RPMI8226 (cell line): ENCODE measurements around the gene PKHD1.
A peak's percentile ranks its signal among the peaks of the same experiment; 100 is the strongest.

Experiments used
- DNase-seq: peaks from one replicate; pipeline ENCODE4 v3.0.0-alpha.2; 2015

The PKHD1 gene

DNA sequence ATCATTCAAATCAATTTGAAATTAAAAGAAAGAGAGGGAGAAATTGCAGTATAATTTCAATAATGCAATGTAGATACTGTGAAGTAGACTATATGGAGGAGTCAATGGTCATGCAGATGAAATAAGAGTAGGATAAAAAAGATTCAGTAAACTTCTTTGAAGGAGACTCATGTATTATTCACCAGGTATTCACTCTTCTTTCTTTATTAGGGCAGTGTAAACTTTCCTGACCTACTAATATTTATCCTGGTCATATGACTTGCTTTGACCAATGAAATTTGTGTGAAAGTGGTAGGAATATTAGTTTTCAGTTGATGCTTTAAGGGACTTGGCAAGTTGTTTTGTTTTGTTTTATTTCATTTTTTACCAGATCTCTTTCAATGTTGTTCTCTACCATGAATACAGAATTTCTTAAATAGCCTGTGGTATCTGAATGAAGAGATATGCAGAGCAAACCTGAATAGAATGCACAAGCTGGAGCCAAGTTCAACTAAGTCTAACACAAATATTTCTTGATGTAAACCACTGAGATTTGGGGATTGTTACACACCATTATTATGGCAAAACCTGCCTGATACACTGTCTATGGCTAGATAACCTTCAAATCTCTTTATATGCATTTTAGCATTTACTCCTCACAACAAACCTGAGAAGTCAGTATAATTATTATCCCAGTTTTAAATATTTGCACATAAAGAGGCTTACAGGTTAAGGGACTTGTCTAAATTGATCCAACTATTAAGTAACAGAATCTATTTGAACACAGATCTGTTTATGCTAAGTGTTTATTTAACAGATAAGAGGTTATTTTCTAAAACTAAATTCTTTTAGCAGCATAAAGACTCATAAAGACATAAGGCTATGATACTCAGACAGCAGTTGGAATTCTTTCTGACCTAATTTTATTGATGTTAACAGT, 311.2 kb downstream of the PKHD1 start:
- no peak for DNase-seq

DNA sequence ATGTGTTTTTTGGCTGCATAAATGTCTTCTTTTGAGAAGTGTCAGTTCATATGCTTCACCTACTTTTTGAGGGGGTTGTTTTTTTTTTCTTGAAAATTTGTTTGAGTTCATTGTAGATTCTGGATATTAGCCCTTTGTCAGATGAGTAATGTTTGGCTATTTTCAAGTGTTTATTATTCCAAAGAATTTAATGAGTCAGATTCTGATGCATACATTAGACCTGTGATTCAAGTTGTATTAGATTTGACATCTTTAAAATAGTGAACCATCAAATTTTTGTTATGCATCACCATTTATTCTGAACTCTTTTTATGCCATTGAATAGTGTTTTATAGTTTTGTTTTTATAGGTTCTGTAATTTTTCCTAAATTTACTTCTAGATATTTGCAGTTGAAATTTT, 319.3 kb downstream of the PKHD1 start:
- no peak for DNase-seq

DNA sequence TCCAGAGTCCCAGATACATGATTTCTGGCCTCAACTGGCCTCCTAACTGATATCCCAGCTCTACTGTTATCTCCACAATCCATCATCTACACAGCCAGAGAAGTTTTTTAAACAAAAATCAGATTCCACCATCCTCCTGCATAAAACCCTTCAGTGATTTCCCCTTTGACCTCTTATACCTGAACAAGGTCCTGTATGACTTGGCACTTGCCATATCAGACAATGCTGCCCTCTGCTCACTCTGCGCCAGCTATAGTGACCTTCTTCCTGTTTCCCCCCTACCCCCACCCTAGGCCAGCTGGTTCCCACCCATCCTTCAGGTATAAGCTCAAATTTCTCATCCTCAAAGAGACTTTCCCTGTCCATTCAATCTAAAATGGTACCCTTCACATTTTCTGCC, 322.2 kb downstream of the PKHD1 start:
- DNase-seq, result no peak

DNA sequence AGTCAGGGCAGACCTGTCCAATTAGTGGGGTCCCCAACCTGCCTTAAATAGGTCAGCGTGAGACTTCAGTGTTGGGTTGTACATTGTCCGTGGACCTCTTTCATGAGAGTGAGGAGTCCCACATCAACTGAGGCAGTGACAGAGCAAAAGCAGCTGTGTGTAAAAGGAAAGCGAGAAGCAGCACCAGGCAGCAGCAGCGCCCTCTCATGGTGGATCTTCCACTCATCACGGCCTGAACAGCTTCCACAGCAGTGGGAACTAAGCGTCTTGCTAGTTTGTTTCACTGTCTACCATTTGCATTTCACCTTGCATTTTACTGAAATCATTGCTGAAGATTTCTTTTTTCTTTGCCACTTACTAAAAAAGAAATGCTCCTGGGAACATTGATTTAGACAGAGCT, 333.8 kb downstream of the PKHD1 start:
- peak; percentile 4 for DNase-seq

DNA sequence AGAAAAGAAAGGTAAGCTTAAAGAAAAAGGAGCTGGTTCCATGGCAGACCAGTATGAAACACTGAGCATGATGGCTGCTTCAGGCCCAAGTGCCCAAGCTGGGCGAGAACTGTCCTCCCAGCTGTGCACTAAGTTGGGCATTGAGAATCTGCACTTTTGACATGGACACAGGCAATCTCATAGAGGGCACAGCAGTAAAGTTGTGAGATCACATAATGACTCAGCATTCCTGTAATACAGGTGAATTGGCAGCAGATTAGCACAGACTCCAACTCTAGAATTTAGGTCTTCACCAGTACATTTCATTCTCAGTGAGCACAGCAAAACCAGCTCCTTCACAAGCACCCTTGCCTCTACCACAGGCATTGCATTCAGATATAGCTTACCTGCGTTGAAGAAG, 343.4 kb downstream of the PKHD1 start:
- DNase-seq, result peak; percentile 3

DNA sequence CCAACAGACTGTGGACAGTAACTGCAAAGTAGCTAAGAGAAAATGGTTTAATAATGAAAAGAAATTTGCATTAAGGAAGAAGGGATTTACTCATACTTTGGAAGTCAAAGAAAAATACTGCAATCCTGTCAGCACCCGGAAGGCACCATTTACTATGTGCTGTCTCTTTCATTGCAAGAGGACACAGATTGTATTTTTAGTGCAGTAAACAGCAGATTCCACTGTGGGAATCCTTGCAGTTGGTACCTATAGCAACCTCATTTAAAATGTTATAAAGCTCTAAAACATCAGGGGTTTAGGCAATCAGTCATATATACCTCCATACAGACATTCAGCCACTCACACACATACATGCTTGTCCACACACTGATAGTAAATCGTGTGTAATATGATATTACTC, 346.8 kb downstream of the PKHD1 start:
- DNase-seq, result no peak

DNA sequence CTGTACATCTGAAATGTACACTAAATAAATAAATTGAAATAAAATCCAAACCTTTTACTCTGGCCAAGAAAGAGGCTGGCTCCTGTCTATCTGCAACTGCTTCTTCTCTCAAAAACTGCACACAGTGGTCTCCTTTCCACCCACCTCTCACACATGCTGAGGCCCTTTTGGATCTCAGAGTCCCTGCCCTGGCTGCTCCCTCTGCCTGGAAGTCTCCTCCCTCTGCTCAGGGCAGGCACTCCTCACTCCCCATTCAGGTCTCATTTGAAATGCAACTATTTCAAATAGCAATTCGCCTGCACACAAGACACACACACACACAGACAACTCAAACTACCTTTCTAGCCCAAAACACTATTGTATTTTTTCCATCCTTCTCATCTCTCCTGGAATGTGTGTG, 348.8 kb downstream of the PKHD1 start:
- DNase-seq, result no peak

DNA sequence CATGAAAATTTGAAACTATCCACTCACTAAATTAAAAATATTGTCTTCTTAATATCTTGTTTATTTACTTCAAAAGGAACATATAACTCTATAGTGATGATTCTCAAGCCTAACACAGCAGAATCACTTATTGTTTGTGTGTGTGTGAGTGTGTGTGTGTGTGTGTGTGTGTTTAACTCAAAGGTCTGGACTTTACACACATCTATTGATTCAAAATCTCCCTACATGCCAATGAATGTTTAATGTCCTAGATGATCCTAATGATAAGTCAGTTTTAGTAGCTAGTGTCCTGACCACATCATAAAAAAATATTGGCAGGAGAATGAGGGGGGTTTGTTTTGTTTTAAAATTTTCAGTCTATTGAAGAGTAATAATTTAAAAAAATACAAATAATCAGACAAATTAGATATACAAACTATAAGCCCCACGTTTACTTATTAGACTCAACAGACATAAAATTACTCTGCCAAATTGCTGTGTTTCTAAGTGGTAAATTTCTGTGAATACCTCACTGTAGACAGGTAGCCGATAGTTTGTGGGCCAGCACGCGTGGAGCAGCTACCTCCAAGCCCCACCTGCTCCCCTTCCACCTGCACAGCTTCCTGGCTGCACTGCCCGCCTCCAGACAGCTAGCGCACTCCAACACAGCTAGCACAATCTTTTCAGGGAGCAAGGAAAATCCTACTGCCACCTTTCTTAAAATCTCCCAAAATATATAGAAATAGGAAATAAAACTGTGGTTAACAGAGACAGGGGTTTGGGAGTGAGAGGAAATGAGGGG, 349.6 kb downstream of the PKHD1 start:
- no peak for DNase-seq

DNA sequence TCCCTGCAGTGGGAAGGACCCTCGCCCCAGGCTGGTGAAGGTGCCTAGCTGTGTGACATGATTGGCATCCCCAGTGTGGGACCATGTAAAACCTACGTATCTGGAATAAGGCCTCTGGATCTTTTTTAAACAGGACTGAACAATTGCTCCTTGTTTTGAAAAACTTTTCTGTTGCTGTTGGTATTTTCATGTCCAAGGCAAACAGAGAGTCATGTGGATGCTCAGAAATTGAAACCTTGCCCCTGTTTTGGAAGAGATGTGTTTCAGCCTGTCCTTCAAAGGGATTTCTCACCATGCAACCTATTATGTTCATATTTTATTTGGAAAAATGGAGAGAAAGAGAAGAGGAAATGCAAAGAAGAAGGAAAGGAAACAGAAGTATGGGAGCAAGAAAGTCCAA, 362.3 kb downstream of the PKHD1 start:
- DNase-seq, result no peak

DNA sequence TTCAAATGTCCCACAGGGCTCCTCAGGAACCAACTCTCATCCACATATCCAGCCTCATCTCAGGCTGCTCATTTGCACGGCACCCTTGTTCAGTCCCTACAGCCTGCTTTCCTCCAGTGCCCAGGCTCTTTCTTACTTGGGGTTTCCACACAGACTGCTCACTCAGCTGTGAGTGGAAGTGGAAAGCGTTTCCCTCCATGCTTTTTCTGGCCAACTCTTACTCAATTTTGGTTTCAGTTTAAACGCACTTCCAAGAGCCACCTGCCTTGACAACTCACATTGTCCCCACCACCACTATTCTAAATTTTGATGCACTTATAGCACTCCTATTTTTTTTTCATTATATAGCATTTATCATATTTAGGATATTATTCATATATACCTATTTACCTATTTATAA, 367.1 kb downstream of the PKHD1 start:
- no peak for DNase-seq

DNA sequence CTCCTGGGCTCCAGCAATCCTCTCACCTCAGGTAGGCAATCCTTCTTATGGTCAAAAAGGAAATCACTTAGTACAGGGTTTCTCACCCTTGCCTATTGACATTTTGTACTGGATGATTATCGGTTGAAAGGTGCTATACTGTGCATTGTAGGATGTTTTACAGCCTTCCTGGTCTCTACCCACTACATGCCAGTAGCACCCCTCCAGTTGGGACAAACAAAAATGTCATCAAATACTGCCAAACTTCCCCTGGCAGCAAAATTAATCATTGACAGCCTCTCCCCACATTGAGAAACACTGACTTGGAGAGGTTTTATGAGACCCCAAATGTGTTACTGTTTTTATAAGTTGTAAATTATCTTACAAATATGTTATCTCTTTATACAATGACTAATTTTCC, 368.1 kb downstream of the PKHD1 start:
- DNase-seq, result no peak

DNA sequence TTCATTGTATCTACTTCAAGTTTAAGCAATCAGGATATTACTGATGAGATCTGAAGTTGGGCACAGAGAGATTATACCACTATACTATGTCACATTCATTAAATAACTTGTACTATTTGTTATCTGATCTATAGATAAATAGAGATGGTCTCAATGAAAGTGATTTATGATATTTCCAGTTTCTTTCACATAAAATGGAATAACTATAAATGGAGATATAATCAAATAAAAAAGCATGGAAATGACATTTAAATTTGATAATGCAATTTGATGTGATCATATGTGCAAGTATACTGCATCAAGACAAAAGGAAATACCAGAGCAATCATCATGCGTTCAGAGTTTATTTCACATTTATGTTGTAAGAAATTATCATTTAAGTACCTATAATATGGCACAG, 368.9 kb downstream of the PKHD1 start:
- DNase-seq, result no peak

DNA sequence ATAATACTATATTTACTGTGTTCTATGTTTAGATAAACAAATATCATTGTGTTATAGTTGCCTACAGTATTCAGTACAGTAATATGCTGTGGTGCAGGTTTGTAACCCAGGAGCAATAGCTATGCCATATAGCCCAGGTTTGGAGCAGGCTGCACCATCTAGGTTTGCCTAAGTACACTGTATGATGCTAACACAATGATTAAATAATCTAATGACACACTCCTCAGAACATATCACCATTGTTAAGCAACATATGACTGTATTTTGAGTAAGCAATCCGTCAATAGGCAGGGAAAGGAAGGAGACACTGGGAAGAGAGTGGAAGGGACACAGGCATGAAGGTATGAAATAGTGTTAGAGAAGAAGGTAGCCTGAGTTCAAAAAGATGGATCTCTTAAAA, 369.9 kb downstream of the PKHD1 start:
- DNase-seq, result no peak

DNA sequence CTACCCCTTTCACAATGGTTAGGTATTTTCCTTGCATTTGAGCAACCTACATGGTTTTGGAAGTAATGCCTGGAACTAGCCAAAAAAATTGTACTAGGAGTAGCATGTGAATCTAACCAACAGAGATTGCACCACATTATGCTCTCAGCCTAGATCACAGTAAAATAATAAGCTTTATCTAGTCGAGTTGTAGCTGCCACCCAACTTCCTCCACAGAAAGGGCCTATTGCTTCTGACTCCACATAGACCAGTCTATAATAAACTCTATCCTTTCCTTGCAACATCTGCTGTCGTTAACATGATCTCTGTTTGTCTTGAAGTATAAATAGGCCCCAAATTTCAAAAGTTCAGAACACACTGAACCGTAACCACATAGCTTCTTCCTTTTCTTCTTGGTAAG, 375.5 kb downstream of the PKHD1 start:
- DNase-seq, result no peak

DNA sequence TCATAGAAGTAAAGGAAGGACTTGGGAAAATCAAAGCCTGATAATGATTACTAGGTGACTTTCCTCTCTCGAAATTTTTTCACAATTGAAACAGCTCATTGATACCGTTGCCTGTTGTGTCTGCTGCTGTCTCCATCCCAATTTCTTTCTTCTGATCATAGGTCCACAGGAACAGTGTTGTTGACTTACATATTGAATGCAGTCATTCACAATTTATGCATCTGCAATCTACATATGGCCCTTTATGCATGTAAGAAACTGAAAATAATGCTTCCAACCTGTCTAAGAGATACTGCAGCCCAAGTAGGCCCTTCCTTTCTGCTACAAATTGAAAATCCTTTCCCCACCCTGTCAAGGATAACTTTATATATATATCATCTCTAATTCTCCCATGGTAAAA, 381.3 kb downstream of the PKHD1 start:
- no peak for DNase-seq

DNA sequence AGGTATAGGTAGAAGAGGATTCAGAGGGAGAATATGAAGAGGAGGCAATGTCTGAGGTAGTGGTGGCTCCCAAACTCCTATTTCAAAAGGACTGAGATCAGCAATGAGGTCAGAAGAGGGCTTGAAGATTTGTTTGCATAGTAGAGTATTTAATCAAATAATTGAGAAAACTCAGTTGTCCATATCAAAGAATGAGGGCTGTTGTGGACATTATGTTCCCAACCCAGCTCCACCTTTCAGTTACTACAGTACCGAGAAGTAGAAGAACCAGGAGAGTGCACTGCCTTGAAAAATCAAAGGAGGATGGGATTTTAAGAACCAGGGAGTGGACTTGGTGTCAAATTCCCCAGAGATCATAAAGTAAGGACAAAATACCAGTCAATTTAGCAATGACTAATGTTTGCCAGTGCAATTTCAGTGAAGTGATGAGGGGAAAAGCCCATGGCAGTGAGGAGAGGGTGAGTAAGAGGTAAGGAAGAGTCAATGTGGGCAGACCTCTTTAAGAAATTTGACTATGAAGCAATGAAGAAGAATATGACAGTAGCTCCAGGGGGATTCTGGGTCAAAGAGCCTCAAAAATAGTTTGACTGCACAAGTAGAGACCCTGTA, 382.4 kb downstream of the PKHD1 start:
- no peak for DNase-seq

DNA sequence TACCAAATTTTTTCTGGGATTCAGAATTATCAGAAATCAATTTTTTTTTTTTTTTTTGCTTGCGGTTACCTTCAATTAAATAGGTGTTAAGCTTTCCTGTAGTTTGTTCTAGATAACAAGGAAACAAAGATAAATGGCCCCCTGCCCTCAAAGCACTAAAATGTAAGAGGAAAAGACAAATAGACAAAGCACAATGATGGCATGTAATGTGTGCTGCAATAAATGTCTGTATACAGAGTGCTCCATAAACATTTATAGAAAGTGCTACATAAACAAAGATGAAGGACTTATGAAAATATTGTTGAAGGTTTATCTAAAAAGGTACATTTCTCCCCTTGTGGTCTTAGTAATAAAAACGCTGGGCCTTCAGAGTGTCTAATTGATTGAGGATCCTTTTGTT, 384.6 kb downstream of the PKHD1 start:
- DNase-seq, result no peak

DNA sequence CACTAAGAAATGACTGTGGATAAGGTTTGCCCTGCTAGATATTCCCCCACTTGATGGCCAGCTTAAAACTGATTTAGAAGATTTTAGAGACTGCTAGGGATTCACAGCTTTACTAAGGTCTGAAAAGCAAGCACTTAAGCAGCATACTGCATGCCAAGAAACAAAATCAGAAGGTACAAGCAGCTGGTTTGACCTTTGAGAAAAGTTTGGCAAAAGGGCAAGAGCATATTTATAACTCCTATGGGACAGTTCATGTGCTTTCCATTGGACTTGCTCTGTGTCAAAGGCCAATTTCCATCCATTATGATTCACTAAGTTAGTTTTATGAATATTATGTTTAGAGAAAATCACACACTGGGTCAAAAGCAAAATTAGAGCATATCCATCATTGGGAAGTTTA, 402.8 kb downstream of the PKHD1 start:
- no peak for DNase-seq

DNA sequence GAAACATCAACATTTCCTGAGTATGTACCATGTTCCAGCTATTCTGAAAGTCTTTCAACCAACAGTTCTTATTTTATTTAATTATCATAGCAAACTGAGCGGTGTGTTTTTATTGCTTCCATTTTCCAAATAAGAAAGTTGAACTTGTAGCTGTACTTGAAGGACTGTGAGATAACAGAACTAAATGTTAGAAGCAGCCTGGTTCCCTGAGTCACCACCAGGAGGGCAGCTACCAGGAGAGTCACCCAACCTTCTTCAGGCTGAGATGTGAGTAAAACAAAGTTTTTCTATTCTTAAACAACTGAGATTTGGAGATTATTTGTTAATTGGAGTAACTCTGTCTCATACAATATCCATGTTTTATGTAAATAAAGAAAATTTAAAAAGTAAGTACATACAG, 403.4 kb downstream of the PKHD1 start:
- DNase-seq, result no peak

DNA sequence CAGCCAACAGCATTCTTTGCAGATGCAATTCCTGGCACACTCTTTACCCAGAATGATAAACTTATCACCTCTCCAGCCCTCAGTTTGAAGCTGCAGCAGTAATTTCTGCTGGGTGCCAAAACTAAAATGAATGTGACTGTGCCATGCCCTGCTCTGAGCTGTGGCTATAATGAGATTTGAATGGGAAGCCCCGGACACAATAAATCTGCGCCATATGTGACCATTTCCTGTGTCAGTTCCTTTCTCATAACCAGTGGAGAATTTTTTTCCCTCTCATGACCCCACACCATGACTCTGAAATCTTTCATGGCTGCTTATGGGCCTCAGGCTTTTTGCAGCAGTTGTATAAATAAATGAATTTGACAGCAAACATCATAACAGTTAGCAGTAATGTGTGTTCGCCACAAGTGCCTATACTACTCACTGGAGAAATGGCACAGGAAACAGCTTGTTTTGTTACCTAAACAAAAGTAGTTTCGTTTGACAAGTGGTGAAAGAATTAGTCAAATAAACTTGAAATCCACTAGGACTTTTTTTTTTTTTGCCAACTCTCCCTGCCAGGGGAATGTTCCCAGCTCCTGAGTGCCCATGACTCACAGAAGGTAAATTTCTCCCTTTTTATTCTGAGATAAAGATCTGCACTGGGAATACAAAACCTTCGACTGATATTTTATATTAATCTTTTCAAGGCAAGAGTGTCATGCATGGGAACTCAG, 408.4 kb downstream of the PKHD1 start:
- no peak for DNase-seq

DNA sequence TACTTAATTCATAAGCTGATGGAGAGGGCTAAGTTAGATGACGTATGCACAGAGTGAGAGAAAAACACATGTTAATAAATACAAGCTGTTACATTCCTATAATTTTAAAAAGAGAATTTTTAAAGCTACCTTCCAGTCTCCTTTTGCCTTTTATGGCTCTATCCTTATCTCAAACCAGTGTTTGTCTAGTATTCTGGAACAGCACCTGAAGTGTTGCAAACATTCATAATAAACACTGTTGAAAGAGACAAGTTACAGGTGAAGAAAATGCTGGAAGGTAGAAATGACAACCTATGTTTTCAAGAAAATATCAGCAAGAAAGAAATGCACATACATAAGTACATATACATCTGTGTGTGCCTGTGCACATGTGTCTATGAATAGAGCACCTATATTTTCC, 409.1 kb downstream of the PKHD1 start:
- no peak for DNase-seq

DNA sequence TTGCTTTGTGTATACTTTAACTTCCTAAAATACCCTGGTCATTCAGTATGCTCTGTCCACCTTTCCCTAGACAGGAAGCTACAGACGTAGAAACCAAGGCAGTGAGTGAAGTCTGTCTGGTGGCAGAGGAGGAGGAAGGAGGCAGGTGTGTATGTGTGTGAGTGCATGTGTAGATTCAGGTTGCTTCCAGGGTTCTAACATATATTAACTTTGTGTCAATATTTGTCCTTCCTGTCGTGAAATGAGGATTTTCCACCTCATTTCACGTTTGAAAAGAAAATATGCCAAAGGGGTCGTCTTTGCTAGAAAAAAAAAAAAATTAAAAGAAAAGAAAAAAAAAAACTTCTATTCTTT, 411.5 kb downstream of the PKHD1 start:
- no peak for DNase-seq
